WTC11 (cell line): ENCODE data around the gene ROBO2. TPM values are rescaled to one million over a fixed set of nuclear protein-coding genes. Genes with fewer than 3 reads are reported as not detected.

ENCODE experiments used
- ATAC-seq: fragments of 200-7000 bp; cut with Tn5 transposase; 2 replicates; pipeline ENCODE4 v1.10.0; 2021; ENCODE audit warnings: mild to moderate bottlenecking, moderate library complexity
- CTCF ChIA-PET: fragments of 300-600 bp; sonication (Branson Sonifier 250); formaldehyde crosslinking; loops from one replicate; lab custom pipeline; 2021; ENCODE audit warnings: antibody characterized with exemption; lab: Charles Lee
- POLR2A ChIA-PET: fragments of 350-600 bp; sonication (Branson Sonifier 250); formaldehyde crosslinking; loops from one replicate; lab custom pipeline; 2021; ENCODE audit warnings: antibody characterized with exemption; lab: Charles Lee
- DNase-seq: peaks from one replicate; pipeline ENCODE4 v3.0.0; 2021; ENCODE audit warnings: low spot score
- H3K27ac Mint-ChIP-seq: 2 replicates; pipeline ENCODE4 v1.8.0; 2021; ENCODE audit warnings: mixed read lengths
- H3K27me3 Mint-ChIP-seq: 2 replicates; pipeline ENCODE4 v1.8.0; 2021; ENCODE audit warnings: low read depth, mild to moderate bottlenecking, moderate library complexity, mixed read lengths
- H3K36me3 Mint-ChIP-seq: 2 replicates; pipeline ENCODE4 v1.8.0; 2021; ENCODE audit warnings: mixed read lengths
- H3K4me1 Mint-ChIP-seq: 2 replicates; pipeline ENCODE4 v1.8.0; 2022; ENCODE audit warnings: mixed read lengths
- H3K4me3 Mint-ChIP-seq: 2 replicates; pipeline ENCODE4 v1.8.0; 2021; ENCODE audit warnings: mild to moderate bottlenecking, moderate library complexity, mixed read lengths
- H3K9me3 Mint-ChIP-seq: 2 replicates; pipeline ENCODE4 v1.8.0; 2021; ENCODE audit warnings: mixed read lengths
- AFF4 ChIP-seq: sonication (generic); formaldehyde crosslinking; IDR thresholded peaks from 2 replicates; pipeline ENCODE4 v1.8.1; 2023; ENCODE audit warnings: mild to moderate bottlenecking, missing genetic modification reagents, borderline replicate concordance
- ATF1 ChIP-seq: sonication (generic); formaldehyde crosslinking; IDR thresholded peaks from 2 replicates; pipeline ENCODE4 v1.8.1; 2023; ENCODE audit warnings: mild to moderate bottlenecking, moderate library complexity, missing genetic modification reagents
- CBFB ChIP-seq: sonication (generic); formaldehyde crosslinking; IDR thresholded peaks from 2 replicates; pipeline ENCODE4 v1.8.1; 2022; ENCODE audit warnings: mild to moderate bottlenecking, low read depth, missing genetic modification reagents
- CDX4 ChIP-seq: fragments of 250-450 bp; sonication (Bioruptor Pico); IDR thresholded peaks from 2 replicates; pipeline ENCODE4 v1.9.0; 2021; ENCODE audit warnings: moderate library complexity, mild to moderate bottlenecking, inconsistent platforms, borderline replicate concordance
- ERG ChIP-seq: fragments of 250-450 bp; sonication (Bioruptor Pico); IDR thresholded peaks from 2 replicates; pipeline ENCODE4 v1.8.0; 2021; ENCODE audit warnings: mild to moderate bottlenecking
- FOXP1 ChIP-seq: sonication (generic); formaldehyde crosslinking; IDR thresholded peaks from 2 replicates; pipeline ENCODE4 v1.8.0; 2022; ENCODE audit warnings: missing genetic modification reagents, mild to moderate bottlenecking, moderate library complexity, borderline replicate concordance
- FOXP4 ChIP-seq: sonication (generic); formaldehyde crosslinking; IDR thresholded peaks from 2 replicates; pipeline ENCODE4 v1.8.0; 2022; ENCODE audit warnings: mild to moderate bottlenecking, missing genetic modification reagents
- KAT7 ChIP-seq: sonication (generic); formaldehyde crosslinking; IDR thresholded peaks from 2 replicates; pipeline ENCODE4 v1.8.1; 2023; ENCODE audit warnings: missing genetic modification reagents, mild to moderate bottlenecking, borderline replicate concordance
- NR1H2 ChIP-seq: sonication (generic); formaldehyde crosslinking; IDR thresholded peaks from 2 replicates; pipeline ENCODE4 v1.9.0; 2021; ENCODE audit warnings: mild to moderate bottlenecking, moderate library complexity, missing genetic modification reagents
- SMAD4 ChIP-seq: sonication (generic); formaldehyde crosslinking; IDR thresholded peaks from 2 replicates; pipeline ENCODE4 v1.8.0; 2022; ENCODE audit warnings: mild to moderate bottlenecking, missing genetic modification reagents
- USF1 ChIP-seq: sonication (generic); formaldehyde crosslinking; IDR thresholded peaks from 2 replicates; pipeline ENCODE4 v1.8.0; 2022; ENCODE audit warnings: mild to moderate bottlenecking, missing genetic modification reagents
- ZMAT4 ChIP-seq: fragments of 250-450 bp; sonication (Bioruptor Pico); IDR thresholded peaks from 2 replicates; pipeline ENCODE4 v1.9.0; 2021; ENCODE audit warnings: mild to moderate bottlenecking
- ZNF121 ChIP-seq: sonication (generic); formaldehyde crosslinking; IDR thresholded peaks from 2 replicates; pipeline ENCODE4 v1.8.0; 2023; ENCODE audit warnings: missing genetic modification reagents
- ZNF263 ChIP-seq: sonication (generic); formaldehyde crosslinking; IDR thresholded peaks from 2 replicates; pipeline ENCODE4 v1.8.1; 2022; ENCODE audit warnings: low read depth, mild to moderate bottlenecking, moderate library complexity, missing genetic modification reagents
- ZNF281 ChIP-seq: sonication (generic); formaldehyde crosslinking; IDR thresholded peaks from 2 replicates; pipeline ENCODE4 v1.8.0; 2023; ENCODE audit warnings: mild to moderate bottlenecking, missing genetic modification reagents
- ZNF317 ChIP-seq: sonication (generic); formaldehyde crosslinking; IDR thresholded peaks from 2 replicates; pipeline ENCODE4 v1.8.1; 2023; ENCODE audit warnings: low read depth, mild to moderate bottlenecking, moderate library complexity, missing genetic modification reagents, borderline replicate concordance
- ZNF396 ChIP-seq: fragments of 250-450 bp; sonication (Bioruptor Pico); IDR thresholded peaks from 2 replicates; pipeline ENCODE4 v1.8.0; 2021; ENCODE audit warnings: mild to moderate bottlenecking, moderate library complexity, borderline replicate concordance
- ZNF416 ChIP-seq: fragments of 250-450 bp; sonication (Bioruptor Pico); IDR thresholded peaks from 2 replicates; pipeline ENCODE4 v1.9.0; 2021; ENCODE audit warnings: mild to moderate bottlenecking, inconsistent platforms
- total RNA-seq: library from RNA; stranded (reverse); gene quantifications from 3 replicates; pipeline ENCODE4 v1.2.3, GENCODE V29; 2021

The ROBO2 gene
- total RNA-seq, 1 experiment from 2014 or later = 11.7 TPM

- ATAC-seq = no peak
- H3K4me3 Mint-ChIP-seq = no peak overlapping the region
- TF ChIP-seq FOXP4 (CRISPR knock-in tag) = no peak
- TF ChIP-seq, all 79 proteins: peak for 0
- ChIA-PET CTCF (no interaction called here), POLR2A (no interaction called here)
- H3K9me3 Mint-ChIP-seq = no peaks in the 10 kb centered on the region
- H3K27ac Mint-ChIP-seq = no peak overlapping the region
- DNase-seq = no peak
- peaks cover 48% of the 10 kb centered on the region for H3K4me1 Mint-ChIP-seq
- H3K27me3 Mint-ChIP-seq = no peaks in the 10 kb centered on the region
- H3K36me3 Mint-ChIP-seq = no peaks in the 10 kb centered on the region
Measured at GRCh38 chr3:77150759-77151158, 110.9 kb downstream of the ROBO2 start.

- Mint-ChIP-seq H3K27ac (peak overlapping the region; percentile 47; the same call in 1 of the 2 replicates), H3K9me3 (peaks cover 2% of the 10 kb centered on the region; the same call in 1 of the 2 replicates), H3K4me3 (no peak overlapping the region), H3K27me3 (no peaks in the 10 kb centered on the region), H3K4me1 (peaks cover 29% of the 10 kb centered on the region), H3K36me3 (peaks cover 2% of the 10 kb centered on the region)
- CTCF ChIA-PET = interaction anchor here (0.5 to 1.8 kb wide), 10 partner anchors 10 to 484 kb away, joined by 3 to 11 read pairs (median 3); no protein-coding TSS in a partner anchor
- TF ChIP-seq SMAD4 (CRISPR knock-in tag) (no peak), FOXP1 (no peak)
- DNase-seq (no peak), ATAC-seq (peak; percentile 81)
- POLR2A ChIA-PET = no interaction called here
Measured at GRCh38 chr3:77158730-77159581, 119.1 kb downstream of the ROBO2 start.

GRCh38 chr3:77160931-77161497 lies 121.1 kb downstream of the ROBO2 start:
- CTCF ChIA-PET = no interaction called here
- no peak overlapping the region for H3K27ac Mint-ChIP-seq
- POLR2A ChIA-PET = no interaction called here
- DNase-seq = no peak
- H3K36me3 Mint-ChIP-seq = peaks cover 6% of the 10 kb centered on the region
- H3K4me3 Mint-ChIP-seq = no peak overlapping the region
- H3K4me1 Mint-ChIP-seq = peaks cover 25% of the 10 kb centered on the region
- H3K27me3 Mint-ChIP-seq = no peaks in the 10 kb centered on the region
- no peak; the same call in 1 of the 2 replicates for ATAC-seq
- peaks cover 4% of the 10 kb centered on the region; the same call in 1 of the 2 replicates for H3K9me3 Mint-ChIP-seq
- TF ChIP-seq ZNF121 (CRISPR knock-in tag) = no peak
- no peak for TF ChIP-seq ZNF317 (CRISPR knock-in tag)
- TF ChIP-seq ZNF263 (CRISPR knock-in tag) = no peak
- no peak for TF ChIP-seq ZMAT4 (CRISPR knock-in tag)
- TF ChIP-seq ATF1 (CRISPR knock-in tag) = no peak
- no peak for TF ChIP-seq ERG (CRISPR knock-in tag)
- no peak for TF ChIP-seq USF1
- no peak for TF ChIP-seq AFF4 (CRISPR knock-in tag)
- no peak for TF ChIP-seq CBFB
- TF ChIP-seq NR1H2 (CRISPR knock-in tag) = no peak
- TF ChIP-seq KAT7 (CRISPR knock-in tag) = no peak
- no peak for TF ChIP-seq ZNF416 (CRISPR knock-in tag)
- no peak for TF ChIP-seq ZNF281
- no peak for TF ChIP-seq CDX4 (CRISPR knock-in tag)
- no peak for TF ChIP-seq ZNF396 (CRISPR knock-in tag)
